ENCODE data around the gene CPNE1.

Gene CPNE1

DNA sequence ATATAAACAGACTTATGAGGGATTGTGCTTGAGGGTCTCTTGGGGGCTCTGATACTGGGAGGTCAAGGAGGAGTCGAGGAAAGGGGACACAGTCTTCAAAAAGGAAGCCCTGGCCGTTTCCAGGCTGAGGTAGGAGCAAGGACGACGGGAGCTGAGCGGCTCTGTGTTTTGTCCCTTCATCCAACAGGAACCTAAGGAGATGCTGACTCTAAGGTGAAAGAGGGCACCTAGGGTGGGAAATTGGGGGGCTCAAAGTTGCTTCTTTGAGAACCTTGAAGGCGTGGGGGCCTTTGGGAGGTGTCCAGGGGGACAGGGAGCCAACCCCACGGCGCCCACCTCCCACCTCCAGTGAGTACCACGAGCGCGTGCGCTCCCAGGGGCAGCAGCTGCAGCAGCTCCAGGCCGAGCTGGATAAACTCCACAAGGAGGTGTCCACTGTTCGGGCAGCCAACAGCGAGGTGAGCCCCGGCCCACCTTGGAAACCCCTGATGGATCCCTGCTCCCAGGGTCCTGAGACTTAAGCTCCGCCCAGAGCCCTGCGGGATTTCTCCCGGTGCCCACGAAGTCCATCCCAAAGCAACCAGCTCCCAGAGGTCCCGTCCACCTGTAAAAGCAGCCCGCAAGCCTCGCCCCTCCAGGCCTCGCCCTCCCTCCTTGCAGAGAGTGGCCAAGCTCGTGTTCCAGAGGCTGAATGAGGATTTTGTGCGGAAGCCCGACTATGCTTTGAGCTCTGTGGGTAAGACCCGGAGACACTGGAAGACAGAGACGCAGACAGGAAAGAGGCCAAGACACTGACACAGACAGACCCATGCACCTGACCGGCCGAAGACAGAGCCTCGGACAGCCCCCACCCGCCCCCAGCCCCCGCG is 46.2 kb downstream of the CPNE1 start:
- DNase-seq, result no peak

DNA sequence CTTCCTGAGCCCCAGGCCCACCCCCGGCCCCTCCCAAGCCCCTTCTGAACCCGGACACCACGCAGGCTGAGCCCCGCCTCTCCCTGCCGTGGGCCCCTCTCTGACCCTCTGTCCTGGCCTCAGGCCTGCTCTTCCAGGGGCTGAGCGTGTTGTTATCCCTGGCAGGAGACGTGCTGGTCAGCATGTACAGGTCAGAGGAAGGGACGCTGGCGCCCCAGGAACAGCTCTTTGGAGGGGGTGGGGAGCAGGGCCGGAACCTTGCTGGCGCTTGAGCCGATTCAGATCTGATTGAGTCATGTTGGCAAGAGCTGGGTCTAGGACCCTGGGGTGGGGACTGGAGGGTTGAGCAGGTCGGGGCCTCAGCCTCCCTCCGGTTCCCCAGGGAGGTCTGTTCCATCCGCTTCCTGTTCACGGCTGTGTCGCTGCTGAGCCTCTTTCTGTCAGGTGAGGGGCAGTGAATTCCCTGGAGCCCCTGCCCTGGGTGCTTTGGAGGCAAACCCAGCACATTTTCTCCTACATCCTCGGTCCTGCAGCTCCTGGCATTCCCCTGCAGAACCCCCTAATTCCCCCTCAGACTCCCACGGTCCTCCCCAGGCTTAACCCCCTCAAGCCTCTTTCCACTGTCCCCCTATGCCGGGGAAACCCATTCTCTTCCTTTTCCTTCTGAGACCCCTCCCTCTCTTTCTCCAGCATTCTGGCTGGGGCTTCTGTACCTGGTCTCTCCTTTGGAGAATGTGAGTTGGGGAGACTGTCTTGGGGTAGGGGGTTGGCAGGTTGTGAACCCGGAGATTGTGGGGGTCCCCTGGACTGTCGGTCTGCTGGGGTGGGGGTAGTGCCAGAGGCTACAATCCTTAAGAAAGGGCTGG is 47.1 kb downstream of the CPNE1 start:
- peak; percentile 9 for DNase-seq

DNA sequence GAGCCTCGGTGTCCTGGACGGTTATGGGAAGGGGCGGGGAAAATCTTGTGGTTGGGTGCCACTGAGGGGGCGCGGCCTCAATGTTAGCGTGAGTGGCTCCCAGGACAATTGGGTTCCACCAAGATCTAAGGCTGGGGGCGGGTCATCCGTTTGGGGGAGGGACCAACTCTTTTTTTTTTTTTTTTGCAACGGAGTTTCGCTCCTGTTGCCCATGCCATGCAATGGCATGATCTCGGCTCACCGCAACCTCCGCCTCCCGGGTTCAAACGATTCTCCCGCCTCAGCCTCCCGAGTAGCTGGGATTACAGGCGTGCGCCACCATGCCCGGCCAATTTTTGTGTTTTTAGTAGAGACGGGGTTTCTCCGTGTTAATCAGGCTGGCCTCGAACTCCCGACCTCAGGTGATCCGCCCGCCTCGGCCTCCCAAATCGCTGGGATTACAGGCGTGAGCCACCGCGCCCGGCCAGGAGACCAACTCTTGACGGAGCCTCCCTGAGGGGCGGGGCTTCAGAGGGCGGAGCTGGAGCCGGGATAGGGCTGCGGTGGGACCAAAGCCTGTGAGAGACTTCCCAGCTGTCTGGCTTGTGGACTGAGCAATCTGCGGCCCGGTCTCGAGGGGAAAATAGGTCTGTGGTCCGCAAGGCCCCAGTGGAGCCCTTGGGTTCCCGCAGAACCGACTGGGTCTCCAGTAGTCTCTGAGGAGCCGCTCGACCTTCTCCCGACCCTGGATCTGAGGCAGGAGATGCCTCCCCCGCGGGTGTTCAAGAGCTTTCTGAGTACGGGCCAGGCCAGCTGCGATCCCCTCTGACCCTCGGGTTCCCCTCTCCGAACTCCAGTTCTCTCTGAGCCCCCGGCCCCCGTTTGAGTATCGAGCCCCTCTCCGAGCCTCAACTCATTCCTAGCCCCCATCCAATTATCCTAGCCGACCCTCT is 48.0 kb downstream of the CPNE1 start:
- peak; percentile 50 for DNase-seq

DNA sequence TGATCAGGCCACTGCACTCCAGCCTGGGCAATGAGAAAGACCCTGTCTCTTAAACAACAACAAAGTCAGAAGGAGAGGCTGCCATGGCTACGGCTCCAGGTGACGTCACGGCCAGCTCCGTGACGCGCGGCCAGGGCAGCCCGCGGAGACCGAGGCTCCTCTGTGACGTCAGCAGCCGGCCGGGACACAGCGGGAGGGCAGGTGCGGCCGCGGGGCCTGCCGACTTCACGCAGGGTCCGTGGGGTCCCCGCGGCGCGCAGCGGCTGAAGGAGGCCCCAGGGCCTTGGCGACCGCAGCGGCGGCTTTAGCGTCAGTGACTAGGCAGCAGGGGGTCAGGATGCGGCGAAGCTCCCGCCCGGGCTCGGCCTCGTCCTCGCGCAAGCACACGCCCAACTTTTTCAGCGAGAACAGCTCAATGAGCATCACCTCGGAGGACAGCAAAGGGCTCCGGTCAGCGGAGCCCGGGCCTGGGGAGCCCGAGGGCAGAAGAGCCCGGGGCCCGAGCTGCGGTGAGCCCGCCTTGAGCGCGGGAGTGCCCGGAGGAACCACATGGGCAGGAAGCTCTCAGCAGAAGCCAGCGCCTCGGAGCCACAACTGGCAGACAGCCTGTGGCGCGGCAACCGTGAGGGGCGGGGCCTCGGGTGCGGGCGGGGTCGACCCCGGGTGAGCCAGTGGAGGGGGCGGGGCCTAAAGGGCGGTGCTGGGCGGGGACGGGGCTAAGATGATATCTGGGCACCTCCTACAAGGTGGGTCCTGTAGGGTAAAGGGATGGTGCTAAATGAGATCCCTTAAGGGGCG is 48.8 kb downstream of the CPNE1 start, which contains the start of gene SPAG4:
Gene SPAG4, plus strand, starts transcription at position 163 of the 798 bp plus-strand sequence. Its CDS starts 175 bp downstream, at position 338.
- peak; percentile 100 for DNase-seq

GRCh38 chr20:35611482-35611881 is 53.2 kb downstream of the CPNE1 start:
- DNase-seq, result no peak

DNA sequence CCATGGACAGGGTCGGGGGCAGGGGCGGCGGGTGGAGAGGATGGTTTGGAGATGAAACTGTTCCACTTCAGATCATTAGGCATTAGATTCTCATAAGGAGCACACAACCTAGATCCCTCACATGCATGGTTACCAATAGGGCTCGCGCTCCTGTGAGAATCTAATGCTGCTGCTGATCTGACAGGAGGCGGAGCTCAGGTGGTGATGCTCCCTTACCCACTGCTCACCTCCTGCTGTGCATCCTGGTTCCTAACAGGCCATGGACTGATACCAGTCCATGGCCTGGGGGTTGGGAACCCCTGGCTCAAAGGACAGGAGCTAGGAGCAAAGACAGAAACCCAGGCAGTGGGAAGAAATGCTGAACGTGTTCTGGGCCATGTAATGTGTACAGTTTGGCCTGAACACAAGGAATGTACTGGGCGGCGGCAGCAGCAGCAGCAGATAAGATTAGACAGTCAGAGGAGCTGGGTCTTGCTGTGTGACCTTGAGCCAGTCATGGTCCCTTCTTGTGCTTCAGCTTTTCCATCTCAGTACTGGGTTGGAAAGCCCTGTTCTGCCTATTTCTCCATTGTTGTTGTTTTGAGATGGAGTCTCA is 53.8 kb downstream of the CPNE1 start:
- DNase-seq, result no peak

GRCh38 chr20:35607003-35607735 is 57.5 kb downstream of the CPNE1 start:
- no peak for DNase-seq

DNA sequence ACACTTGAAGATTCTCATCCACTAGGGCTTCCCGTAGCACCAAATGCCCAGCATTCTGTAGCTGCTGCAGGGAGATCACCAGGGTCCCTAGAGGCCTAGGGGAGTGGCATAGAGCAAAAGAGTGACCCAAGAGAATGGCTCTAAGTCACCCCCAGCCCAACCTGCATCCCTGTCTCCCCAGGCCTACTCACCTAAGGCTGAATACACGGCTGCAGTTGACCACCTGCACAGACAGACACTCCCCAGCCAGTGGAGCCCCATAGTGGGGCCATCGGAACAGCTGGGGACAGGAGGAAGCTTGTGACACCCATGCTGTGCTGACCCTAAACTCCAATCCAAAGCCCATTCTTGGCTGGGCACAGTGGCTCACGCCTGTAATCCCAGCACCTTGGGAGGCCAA is 58.6 kb downstream of the CPNE1 start:
- no peak for DNase-seq

DNA sequence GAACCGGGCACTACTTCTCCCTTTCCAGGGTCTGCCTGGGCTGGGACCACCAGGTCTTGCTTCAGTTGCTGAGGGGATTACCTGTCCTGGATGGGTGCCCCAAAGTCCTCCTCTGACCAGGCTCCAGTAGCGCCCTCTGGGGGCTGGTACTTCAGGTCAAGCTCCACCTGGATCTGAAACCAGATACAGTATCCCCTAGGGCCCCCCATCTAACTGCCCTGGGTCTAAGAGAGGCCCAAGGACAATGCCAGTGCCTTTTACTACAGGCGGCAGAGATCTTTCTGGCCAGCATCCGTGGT is 60.3 kb downstream of the CPNE1 start:
- no peak for DNase-seq

DNA sequence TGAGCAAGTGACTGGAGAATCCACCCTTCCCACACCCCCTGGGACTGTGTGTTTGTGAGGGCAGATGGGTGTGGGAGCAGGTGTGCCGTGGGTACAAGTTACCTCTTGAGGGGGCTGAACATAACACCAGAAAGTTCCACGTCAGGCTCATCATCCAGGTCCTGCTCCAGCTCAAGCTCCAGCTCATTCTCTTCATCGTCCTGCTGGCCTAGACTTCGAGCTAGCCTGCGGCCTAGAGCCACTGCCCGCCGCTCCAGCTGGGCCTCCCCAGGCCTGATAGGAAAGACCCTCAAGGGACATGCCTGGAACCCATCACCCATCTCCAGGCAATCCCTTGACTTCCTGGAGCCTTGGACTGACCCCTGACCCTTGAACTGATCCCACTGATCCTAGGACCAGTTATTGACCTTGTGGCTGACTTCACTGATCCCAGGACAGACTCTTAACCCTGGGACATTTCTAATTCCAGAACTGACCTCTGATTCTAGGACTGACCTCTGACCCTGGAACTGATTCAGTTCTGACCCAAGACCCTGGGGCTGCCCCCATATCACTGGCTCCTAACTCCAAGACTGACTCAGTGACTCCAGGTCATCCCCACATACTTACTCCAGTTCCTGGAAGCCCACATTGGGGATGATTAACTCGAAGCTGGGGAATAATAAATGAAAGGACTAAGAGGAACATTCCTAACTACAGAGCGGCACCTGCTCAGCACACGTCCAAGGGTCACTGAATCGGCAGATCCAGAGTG is 60.8 kb downstream of the CPNE1 start:
- no peak for DNase-seq

GRCh38 chr20:35602851-35603495 is 61.7 kb downstream of the CPNE1 start:
- no peak for DNase-seq

DNA sequence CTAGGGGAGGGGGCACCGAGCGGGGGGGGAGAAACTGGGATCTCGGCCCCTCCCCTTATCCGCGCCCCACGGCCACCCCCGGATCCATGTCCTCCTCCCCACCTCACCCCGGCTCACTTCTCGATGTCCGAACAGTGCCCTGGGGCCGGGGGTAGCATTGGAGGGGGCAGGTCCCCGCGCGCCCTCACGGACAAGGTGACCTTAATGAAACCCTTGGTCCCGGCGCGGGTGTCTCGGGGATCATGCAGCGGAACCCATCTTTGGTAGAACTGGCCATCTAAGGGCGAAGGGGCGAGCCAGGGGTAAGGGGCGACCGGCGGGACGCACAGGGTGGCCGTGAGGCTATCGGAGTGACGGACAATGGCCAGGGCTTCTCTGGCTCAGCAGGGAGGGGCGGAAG is 62.7 kb downstream of the CPNE1 start:
- DNase-seq, result no peak

DNA sequence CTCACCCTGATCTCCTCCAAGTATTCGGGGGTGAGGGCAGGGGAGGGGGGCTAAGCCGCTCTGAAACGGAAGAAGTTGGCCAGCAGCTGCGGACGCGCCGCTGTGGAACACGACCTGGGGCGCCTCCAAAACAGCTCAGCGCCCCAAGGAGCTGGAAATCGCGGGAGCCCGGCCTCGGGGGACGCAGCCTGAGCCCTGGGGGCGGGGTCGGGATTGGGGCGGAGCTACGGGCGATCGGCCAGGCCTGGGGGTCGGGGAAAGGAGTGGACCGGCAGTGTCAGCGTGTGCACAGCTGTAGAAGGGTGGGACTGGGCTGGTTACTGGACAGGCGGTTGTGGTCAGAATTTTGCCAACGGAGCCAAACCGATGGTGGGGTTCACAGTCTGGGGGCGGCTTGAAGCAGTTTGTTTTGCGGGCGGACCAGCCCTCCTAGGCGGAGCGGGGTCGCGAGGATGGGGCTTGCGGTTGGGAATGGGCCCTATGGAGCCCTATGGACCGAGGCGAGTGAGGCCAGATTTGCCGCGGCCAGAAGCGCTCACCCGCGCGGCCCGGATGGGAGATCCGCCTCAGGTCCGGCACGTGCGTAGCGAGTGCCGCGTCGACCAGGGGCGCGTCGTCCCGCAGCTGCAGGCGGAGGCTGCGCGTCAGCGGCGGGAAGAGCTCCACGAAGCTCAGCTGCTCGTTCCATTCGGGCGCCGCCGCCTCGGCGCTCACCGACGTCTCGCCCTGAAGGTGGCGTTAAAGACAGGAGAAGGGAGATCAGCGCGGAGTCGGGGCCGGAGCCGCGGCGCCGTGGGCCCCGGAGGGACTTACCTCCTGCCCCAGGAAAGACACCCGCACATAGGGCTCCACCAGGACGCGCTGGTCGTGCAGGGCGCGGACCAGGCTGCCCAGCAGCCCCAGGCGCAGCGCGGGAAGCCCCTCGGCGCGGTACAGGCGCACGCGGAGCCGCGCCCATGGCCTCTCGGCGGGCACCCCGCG is 63.4 kb downstream of the CPNE1 start:
- DNase-seq, result peak; percentile 75

GRCh38 chr20:35600176-35600992 is 64.3 kb downstream of the CPNE1 start:
- no peak for DNase-seq

GRCh38 chr20:35599776-35600120 is 65.0 kb downstream of the CPNE1 start:
- DNase-seq, result no peak

GRCh38 chr20:35598899-35599775 is 65.6 kb downstream of the CPNE1 start:
- DNase-seq, result no peak

All from stimulated activated naive CD4-positive, alpha-beta T cell treated with Interleukin-2 at 50 U/mL for 16 hours (primary cell).